GM20431 (cell line): ENCODE measurements around the gene CAVIN4.

Experiments used
- in situ Hi-C: fragments of 300-500 bp; cut with MseI, MboI; formaldehyde crosslinking; loops from one replicate; pipeline ENCODE4 v1.15.0; 2020; ENCODE audit warnings: low sequenced_read_pairs; ENCODE audit not compliant: unreplicated experiment

Gene CAVIN4

GRCh38 chr9:100577776-100578448 lies at the start of gene CAVIN4:
Gene CAVIN4, plus strand, starts transcription at chr9:100578079. Its CDS starts 65 bp downstream, at chr9:100578144.
- in situ Hi-C loops, result no loop called here

DNA sequence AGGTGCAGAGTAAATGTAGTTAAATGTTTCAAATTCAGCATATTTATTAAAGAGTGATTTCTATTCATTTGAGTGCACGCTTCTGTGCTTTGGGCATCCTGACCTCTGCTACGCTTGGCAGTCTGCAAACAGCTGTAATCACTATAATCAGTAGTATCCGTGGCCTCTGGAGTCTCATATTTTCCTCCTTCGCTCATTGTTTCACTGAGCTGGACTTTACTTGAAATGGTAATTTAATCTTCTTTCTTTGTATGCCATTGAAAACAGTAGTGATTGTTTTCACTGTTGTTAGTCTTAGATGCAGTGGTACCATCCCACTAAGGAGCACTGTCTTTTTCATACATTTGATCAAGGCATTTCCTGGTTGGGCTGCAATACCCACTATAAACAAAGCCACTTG lies 43.5 kb upstream of the CAVIN4 start:
- in situ Hi-C loops, result no loop called here

GRCh38 chr9:100540327-100540726 lies 37.6 kb upstream of the CAVIN4 start:
- in situ Hi-C loops, result no loop called here

DNA sequence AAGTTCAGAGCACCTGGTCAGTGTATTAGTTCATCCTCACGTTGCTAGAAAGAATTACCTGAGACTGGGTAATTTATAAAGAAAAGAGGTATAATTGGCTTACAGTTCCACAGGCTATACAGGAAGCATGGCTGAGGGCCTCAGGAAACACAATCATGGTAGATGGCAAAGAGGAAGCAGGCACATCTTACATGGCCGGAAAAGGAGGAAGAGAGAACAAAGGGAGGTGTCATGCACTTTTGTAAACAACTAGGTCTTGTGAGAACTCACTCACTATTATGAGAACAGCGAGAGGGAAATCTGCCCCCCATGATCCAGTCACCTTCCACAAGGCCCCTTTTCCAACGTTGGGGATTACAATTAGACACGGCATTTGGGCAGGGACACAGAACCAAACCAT lies 28.8 kb upstream of the CAVIN4 start:
- in situ Hi-C loops, result no loop called here

DNA sequence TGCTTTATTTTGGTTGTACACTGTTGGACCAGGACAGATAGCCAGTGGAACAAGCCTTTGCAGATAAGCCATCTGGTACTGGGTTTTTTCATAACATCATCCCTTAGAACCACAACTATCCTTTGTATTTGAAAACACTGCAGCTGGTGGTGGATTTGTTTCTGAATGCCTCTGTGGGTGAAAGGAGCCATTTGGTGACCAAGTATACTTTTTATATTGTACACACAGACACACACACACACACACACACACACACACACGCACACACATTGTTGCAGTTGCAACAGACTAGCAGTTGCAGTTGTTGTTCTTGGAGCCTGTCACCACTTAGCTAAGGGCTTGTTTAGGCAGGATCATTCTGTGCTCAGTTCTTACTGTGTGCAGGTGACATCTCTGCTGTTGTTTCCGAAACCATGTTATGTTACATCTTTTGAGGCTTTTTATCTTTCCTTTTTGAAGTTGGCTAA lies 22.9 kb upstream of the CAVIN4 start:
- in situ Hi-C loops, result no loop called here

DNA sequence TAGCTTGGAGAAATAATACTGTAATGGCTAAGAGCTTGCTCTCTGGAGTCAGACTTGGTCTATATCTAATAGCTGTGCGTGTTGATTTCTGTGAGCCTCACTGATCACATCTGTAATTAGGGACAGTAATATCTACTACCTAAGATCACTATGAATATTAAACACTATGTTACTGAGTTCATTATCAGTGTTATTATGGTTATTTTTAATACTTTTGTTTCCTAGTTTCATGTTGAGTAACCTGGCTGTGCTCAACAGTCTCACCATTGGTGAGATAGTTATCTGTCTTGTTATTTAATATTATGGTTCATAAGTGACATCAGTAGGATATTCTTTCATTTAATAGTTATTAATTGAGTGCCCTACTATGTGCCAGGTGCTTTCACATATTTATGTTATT lies 22.4 kb upstream of the CAVIN4 start:
- in situ Hi-C loops, result no loop called here

DNA sequence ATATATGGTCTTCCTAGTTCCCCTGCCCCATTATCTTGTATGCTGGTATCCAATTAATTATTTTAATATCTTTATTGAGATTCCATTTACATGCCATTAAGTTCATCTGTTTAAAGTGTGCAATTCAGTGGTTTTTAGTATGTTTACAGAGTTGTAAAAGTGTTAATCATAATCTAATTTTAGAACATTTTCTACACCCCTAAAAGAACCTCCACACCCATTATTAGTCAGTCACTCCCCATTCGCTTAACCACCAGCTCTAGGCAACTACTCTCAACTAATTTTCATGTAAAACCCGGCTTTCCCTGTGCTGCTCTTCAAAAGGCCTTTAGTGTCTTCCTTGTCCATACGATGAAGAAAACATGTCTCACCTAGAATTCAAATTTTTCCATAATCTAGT lies 20.8 kb upstream of the CAVIN4 start:
- in situ Hi-C loops, result no loop called here

GRCh38 chr9:100561256-100561655 lies 16.6 kb upstream of the CAVIN4 start:
- in situ Hi-C loops, result no loop called here

GRCh38 chr9:100567856-100568255 lies 10.0 kb upstream of the CAVIN4 start:
- in situ Hi-C loops, result no loop called here

DNA sequence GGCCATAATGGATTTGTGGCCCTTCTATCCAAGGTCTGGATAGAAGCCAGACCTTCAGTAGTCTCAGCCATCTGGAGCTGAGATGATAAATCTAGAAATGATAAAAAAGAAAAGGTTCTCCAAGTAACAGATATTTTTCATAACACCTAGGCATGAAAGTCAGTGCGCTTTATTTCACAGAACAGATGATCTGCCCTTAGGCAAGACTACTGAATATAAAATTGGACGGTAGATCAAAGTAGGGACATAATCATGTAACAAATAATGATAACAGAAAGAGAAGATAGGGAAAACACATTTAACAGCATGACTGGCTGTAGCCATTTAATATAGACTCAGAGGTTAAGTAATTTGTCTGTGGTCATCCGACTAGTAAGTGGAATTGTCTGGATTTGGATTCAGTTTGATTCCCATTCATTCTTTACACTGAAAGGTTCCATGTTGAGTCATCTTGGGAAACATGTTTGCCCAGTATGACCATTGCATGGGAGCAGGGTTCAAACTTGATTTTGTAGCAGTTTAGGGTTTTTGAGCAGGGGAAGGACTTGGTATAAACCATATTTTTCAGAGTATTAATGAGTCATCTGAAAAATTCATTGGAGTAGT lies 4.1 kb upstream of the CAVIN4 start:
- in situ Hi-C loops, result no loop called here

GRCh38 chr9:100575006-100575405 lies 2.9 kb upstream of the CAVIN4 start:
- in situ Hi-C loops, result no loop called here

DNA sequence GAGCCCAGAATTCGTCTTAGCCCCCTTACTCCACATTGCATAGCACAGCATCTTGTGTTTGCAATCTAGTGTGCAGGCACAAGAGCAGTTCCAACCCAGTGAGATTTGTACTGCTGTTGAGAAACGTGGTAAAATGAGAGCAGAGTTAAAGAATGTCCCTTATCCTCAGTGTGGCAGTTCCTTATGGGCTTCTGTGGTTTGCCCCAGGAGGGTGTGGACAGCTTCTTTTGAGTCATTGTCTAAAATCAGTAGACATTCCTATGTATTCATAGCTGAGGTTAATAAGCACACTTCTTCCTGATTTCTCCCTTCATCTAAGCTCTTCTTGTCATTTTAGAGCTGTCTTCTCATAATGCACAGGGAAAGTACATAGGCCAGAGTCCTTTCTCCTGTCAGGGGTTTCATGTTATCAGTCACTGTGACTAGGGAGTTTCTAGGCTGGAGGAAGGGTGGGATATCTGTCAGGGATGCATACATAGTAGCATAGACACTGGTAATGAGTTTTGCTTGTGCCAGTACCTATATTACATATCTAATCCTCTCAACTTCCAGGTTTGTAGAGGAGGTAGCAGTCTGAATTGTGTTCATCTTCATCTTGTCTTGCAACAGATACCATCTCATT lies 2.0 kb upstream of the CAVIN4 start:
- in situ Hi-C loops, result no loop called here

DNA sequence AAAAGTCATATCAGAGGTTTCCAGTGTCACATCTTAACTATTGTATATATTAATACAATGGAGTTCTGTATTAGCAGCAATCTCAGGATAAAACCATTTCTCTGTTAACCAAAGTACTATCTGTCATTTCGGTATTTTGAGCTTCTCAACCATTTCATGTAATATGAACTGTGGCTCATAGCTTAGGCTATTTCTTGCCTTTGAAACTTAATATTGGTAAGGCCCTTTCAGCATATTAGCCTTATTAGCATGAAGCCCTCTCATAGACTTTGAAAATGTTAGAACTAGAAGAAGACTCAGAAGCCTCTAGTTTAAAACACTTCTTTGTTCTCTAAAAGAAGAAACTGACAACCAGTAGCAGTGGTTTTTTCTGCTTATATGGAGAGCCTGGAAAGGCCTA lies 731 bp downstream of the CAVIN4 start:
- in situ Hi-C loops, result no loop called here

- in situ Hi-C loops, result no loop called here
These were observed 1.8 kb downstream of the CAVIN4 start for GRCh38 chr9:100579665-100580064.

- in situ Hi-C loops, result no loop called here
These were observed 2.4 kb downstream of the CAVIN4 start for GRCh38 chr9:100580257-100580656.

DNA sequence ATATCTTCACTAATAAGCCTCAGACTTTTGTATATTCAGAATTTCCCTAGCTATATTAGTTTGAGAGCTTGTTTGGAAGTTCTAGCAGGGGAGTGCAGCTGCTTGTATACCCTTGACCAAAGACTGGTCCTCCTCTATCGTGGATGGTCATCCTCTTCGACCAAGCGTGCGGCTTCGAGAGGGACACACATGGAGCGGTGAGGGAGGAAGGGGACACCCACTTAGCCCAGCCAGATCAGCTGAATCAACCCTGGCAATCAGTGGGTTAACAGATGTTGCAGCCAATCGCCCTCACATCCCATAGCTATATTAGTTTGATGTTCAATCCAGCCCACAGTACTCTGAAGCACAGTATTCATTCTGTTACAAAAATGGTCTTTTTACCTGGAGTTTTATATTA lies 3.2 kb downstream of the CAVIN4 start:
- in situ Hi-C loops, result no loop called here

- in situ Hi-C loops, result no loop called here
These were observed 3.8 kb downstream of the CAVIN4 start for GRCh38 chr9:100581661-100582060.

- in situ Hi-C loops, result no loop called here
These were observed 5.3 kb downstream of the CAVIN4 start for GRCh38 chr9:100583014-100583802.

DNA sequence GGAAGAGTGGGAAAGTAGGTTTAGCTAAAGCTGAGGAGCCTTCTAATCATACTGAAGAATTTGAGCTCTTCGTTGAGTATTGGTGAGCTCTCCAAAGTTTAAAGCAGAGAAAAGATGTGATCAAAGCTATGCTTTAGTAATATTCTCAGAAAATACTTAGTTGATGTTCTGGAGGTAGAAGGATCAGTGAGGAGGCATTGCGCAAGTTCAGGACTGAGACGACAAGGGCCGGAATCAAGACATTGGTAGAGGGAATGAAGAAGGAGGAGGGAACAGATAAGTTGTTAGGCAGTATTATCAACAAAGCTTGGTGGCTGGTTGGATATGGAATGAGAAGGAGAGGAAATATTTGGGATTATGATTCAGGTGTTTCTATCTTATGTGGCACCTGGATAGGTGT lies 7.1 kb downstream of the CAVIN4 start:
- in situ Hi-C loops, result no loop called here

DNA sequence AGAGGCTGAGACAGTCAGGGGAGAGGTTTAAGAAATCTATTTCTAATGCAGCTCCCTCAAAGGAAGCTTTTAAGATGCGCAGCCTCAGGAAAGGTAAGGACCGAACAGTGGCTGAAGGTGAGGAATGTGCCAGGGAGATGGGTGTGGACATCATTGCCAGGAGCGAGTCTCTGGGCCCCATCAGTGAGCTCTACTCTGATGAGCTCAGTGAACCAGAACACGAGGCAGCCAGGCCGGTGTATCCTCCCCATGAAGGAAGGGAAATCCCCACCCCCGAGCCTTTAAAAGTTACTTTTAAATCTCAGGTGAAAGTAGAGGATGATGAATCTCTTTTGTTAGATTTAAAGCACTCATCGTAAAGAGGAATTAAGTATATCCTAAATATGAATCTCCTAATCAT lies 8.2 kb downstream of the CAVIN4 start:
- in situ Hi-C loops, result no loop called here

DNA sequence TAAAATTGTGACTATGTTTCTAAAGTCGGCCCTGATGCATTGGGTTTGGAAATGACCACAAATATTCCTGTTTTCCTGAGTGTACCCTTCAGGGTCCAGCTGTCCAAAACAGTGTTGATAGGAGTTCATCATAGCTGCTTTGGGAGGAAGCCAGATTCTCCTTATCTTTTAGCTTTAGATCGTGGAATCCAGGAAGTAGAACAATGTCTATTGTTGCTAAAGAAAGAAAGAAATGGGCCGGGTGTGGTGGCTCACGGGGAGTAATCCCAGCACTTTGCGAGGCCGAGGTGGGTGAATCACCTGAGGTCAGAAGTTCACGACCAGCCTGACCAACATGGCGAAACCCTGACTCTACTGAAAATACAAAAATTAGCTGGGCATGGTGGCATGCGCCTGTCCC lies 9.5 kb downstream of the CAVIN4 start:
- in situ Hi-C loops, result no loop called here
